Placental epithelial cell (primary cell): ENCODE measurements around the gene SNCB. TPM values are rescaled to one million over a fixed set of nuclear protein-coding genes. Genes with fewer than 3 reads are reported as not detected.

Experiments
- small RNA-seq: library from RNA; depleted of rRNA; stranded (forward); fragments of <200 nt; gene quantifications from one replicate; pipeline ENCODE3, GENCODE V24; 2012
- total RNA-seq: library from RNA; depleted of rRNA; stranded (reverse); fragments of >200 nt; gene quantifications from 2 replicates; pipeline ENCODE4 v1.2.3, GENCODE V29; 2012

SNCB gene
- total RNA-seq = not detected in 2 replicates

DNA sequence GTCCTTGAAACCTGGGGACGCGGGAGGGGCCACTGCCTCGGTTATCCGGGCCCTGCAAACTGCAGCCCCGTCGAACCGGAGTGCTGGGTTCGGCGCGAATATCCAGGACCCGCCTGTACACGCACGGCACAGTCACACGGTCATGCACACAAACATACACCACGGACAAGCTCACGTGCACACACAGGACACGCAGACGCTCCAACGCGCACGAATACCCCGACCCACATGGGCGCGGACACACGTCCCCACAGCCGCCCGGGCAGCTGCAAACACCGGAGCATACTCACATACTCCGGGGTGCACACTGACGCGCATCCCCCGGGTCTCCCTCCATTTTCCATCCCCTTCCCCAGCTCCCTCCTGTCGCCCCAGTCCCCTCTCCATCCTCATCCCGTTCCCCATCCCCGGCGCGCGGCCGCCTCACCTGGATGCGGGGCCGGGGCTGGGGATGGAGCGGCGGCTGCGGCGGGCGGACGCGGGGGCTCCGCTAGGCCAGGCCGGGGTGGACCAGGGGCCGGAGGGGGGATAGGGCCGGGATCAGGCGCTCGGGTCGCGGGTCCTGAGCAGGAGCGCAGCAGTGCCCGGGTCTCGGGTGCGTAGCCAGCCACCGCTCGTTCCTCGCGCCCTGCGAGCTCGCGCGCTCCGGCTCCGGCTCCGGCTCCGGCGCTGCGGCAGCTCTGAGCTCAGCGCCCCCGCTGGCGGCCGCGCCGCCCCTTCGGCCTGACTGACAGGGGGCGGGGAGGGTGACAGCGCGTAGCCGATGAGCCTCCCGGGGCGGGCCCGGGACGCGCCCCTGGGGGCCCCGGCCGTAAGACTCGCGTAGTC, at the start of gene SNCB, which contains the start of gene EIF4E1B:
Gene SNCB, minus strand, starts transcription at position 682 of the 828 bp plus-strand sequence. CDS start 880 bp downstream, outside the sequence.
Gene EIF4E1B, plus strand, starts transcription at position 823 of the 828 bp plus-strand sequence. CDS start 12,113 bp downstream, outside the sequence.

DNA sequence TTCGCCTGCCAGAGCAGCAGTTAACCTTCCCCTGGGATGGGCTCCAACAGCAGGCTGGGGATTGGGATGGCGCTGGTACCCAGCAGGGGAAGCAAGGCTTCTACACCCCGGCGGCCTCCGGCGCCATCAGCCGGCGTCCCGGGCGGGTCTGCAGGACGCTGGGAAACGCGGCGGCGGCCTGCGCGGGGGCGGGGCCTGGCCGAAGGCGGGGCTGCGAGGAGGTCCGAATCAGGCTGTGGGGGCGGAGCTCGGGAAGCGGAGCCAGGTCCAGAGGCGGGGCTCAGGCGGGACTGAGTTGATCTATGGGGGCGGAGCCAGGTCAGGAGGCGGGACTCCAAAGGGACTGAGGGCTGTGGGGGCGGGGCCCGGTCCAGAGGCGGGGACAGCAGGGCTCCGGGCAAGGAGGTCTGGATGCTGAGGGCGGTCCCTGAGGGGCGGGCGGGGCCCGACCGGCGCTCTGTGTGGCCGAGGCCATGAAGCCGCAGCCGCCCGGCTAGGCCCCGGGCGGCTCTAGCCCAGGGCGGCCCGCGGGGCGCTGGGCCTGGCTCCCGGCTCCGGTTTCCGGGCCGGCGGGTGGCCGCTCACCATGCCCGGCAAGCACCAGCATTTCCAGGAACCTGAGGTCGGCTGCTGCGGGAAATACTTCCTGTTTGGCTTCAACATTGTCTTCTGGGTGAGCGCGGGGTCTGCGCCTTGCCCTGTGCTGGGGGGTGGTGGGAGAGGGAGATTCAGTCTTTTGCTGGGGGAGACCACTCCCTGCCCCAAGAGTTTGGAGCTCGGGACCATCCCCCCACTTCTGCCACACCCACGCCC, 16.9 kb upstream of the SNCB start, which contains the start of gene TSPAN17:
Gene TSPAN17, plus strand, starts transcription at position 455 of the 813 bp plus-strand sequence. Its CDS starts 132 bp downstream, at position 587.

DNA sequence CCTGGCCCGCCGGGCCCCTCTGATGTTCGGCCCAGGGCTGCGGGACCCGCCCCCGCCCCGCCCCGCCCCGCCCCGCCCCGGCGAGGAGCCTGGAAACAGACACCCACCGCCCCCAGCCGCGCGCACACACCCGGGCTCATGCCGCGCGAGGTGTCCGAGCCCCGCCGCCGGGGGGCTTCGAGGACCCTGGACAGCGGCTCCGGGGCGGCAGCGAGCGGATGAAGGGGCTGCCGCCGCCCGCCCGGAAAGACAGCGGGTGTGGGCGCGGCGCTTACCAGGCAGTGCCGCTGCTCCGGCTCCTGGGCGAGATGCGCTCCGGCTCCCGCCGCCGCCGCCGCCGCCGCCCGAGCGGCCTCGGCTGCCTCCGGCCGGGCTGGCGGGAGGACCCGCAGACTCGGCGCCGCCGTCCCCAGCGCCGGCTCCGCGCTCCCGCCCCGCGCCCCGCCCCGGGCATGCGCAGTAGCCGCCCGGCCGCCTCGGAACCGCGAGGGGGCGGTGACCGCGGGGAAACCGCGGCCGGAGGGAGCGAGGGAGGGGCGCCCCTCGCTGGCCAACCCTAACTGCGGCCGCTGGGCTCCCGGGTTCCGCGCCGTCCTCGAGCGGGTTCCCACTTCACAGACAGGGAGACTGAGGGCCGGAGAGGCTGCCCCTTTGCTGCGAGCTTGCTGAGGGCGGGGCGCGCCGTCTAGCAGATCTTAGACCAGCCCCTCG, 20.5 kb downstream of the SNCB start, which contains the start of gene GPRIN1:
Gene GPRIN1, minus strand, starts transcription at position 433 of the 711 bp plus-strand sequence. CDS start 10,322 bp downstream, outside the sequence.

Small RNA genes lying within 50 kb of the gene (small RNA-seq; reads per million reads assigned to genes)
- not detected for gene MIR4281

Other genes with a start within 250 kb of the SNCB start
- gene NOP16, start 241.9 kb downstream of the SNCB start, total RNA-seq = 7.9 and 11.5 TPM in 2 replicates
- gene HIGD2A, start 241.8 kb downstream of the SNCB start, total RNA-seq = 41.3 and 63.2 TPM in 2 replicates
- 115 and 400 TPM in 2 replicates for gene CLTB, start 214.0 kb downstream of the SNCB start, total RNA-seq
- gene FAF2, start 182.1 kb downstream of the SNCB start, total RNA-seq = 36.1 and 45.8 TPM in 2 replicates
- gene RNF44, start 93.1 kb downstream of the SNCB start, total RNA-seq = 5.9 and 8.6 TPM in 2 replicates
- gene CDHR2, start 81.2 kb downstream of the SNCB start, total RNA-seq = not detected in 2 replicates
- gene GPRIN1, start 20.4 kb downstream of the SNCB start, total RNA-seq = 2.7 and 4.8 TPM in 2 replicates
- not detected in 2 replicates for gene EIF4E1B, start 141 bp upstream of the SNCB start, total RNA-seq
- 23.2 and 47.9 TPM in 2 replicates for gene TSPAN17, start 16.9 kb upstream of the SNCB start, total RNA-seq
- not detected in 2 replicates for gene UNC5A, start 180.0 kb upstream of the SNCB start, total RNA-seq